Measurements from ENCODE around the gene LGR4. TPM values are rescaled to one million over a fixed set of nuclear protein-coding genes. Genes with fewer than 3 reads are reported as not detected.

Gene LGR4
- total RNA-seq, 1 donor from 2014 or later: 15.9 TPM

DNA sequence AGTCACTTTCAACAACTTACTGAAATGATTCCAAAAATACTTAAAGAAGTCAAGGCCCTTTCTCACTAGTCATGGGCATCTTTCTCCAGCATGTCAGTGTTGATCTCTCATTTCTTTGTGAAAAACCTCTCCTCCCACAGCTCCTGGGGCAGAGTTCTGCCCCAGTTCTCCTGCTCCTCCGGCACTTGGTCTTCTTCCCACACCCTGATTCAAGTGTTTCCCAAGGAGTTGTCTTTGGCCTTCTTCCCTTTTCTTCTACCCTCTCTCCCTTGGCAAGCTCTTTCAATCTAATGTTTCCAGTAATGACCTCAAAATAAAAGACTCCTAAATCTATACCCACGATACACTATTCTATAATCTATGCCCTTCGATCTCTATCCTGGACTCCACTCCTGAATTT, 67.5 kb downstream of the LGR4 start:
- H3K36me3 ChIP-seq (ENCODE audit: control insufficient read depth, insufficient read depth, low read length): no peaks in the 10 kb centered on the region
- no peaks in the 10 kb centered on the region for H3K27me3 ChIP-seq (ENCODE audit: control insufficient read depth, insufficient read depth, low read length)
- TF ChIP-seq CTCF (IDR thresholded peaks at IDR 0.05; ENCODE audit: insufficient read depth, low read length, poor library complexity, severe bottlenecking): no peak
- no peak for DNase-seq (ENCODE audit: low read depth)
- H3K4me3 ChIP-seq (ENCODE audit: low read depth, low read length): no peak overlapping the region

- DNase-seq (ENCODE audit: low read depth): no peak
- no peak for TF ChIP-seq CTCF (IDR thresholded peaks at IDR 0.05; ENCODE audit: insufficient read depth, low read length, poor library complexity, severe bottlenecking)
- H3K4me3 ChIP-seq (ENCODE audit: low read depth, low read length): no peak overlapping the region
- H3K27me3 ChIP-seq (ENCODE audit: control insufficient read depth, insufficient read depth, low read length): no peaks in the 10 kb centered on the region
- H3K36me3 ChIP-seq (ENCODE audit: control insufficient read depth, insufficient read depth, low read length): no peaks in the 10 kb centered on the region
These were observed 68.2 kb downstream of the LGR4 start for GRCh38 chr11:27404427-27404826.

DNA sequence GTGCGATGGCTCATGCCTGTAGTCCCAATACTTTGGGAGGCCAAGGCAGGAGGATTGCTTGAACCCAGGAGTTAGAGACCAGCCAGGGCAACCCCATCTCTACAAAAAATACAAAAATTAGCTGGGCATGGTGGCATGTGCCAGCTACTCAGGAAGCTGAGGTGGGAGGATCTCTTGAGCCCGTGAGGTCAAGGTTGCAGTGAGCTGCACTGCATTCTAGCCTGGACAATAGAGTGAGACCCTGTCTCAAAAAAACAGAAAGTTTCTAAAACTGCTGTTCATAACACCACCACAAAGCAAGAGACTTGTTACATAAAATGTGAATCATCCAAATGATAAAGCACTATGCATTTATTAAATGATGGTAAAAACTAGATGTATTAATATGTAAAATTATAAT, 69.4 kb downstream of the LGR4 start:
- H3K27me3 ChIP-seq (ENCODE audit: control insufficient read depth, insufficient read depth, low read length): no peaks in the 10 kb centered on the region
- TF ChIP-seq CTCF (IDR thresholded peaks at IDR 0.05; ENCODE audit: insufficient read depth, low read length, poor library complexity, severe bottlenecking): no peak
- no peaks in the 10 kb centered on the region for H3K36me3 ChIP-seq (ENCODE audit: control insufficient read depth, insufficient read depth, low read length)
- no peak overlapping the region for H3K4me3 ChIP-seq (ENCODE audit: low read depth, low read length)
- DNase-seq (ENCODE audit: low read depth): no peak

- H3K27me3 ChIP-seq (ENCODE audit: control insufficient read depth, insufficient read depth, low read length): no peaks in the 10 kb centered on the region
- DNase-seq (ENCODE audit: low read depth): no peak
- no peak overlapping the region for H3K4me3 ChIP-seq (ENCODE audit: low read depth, low read length)
- no peak for TF ChIP-seq CTCF (IDR thresholded peaks at IDR 0.05; ENCODE audit: insufficient read depth, low read length, poor library complexity, severe bottlenecking)
- no peaks in the 10 kb centered on the region for H3K36me3 ChIP-seq (ENCODE audit: control insufficient read depth, insufficient read depth, low read length)
These were observed 70.1 kb downstream of the LGR4 start for GRCh38 chr11:27402450-27402849.

GRCh38 chr11:27401833-27402316, 70.7 kb downstream of the LGR4 start:
- no peak for DNase-seq (ENCODE audit: low read depth)

More at GRCh38 chr11:27401833-27402316, 70.7 kb downstream of the LGR4 start:
- Histone ChIP-seq H3K4me3 (ENCODE audit: low read depth, low read length) (no peak overlapping the region), H3K36me3 (ENCODE audit: control insufficient read depth, insufficient read depth, low read length) (no peaks in the 10 kb centered on the region), H3K27me3 (ENCODE audit: control insufficient read depth, insufficient read depth, low read length) (no peaks in the 10 kb centered on the region)
- no peak for TF ChIP-seq CTCF (IDR thresholded peaks at IDR 0.05; ENCODE audit: insufficient read depth, low read length, poor library complexity, severe bottlenecking)

All from kidney epithelial cell (primary cell).